GM08714 (cell line): ENCODE results near the gene KRTAP12-1.
"Not testable (repeated sequence)": the region's sequence is repeated elsewhere in the genome, so short reads cannot be mapped to it uniquely, and the experiment has no call there.

Experiments used
- H3K4me3 ChIP-seq: fragments of 200-500 bp; sonication (Bioruptor generic); 2 replicates; pipeline ENCODE4 v1.5.1; 2014; ENCODE audit warnings: mild to moderate bottlenecking, low read length, inconsistent platforms
- ZNF274 ChIP-seq: IDR thresholded peaks from 2 replicates; pipeline ENCODE4 v1.6.1; 2012; ENCODE audit warnings: mild to moderate bottlenecking, low read depth, low read length

Gene KRTAP12-1

DNA sequence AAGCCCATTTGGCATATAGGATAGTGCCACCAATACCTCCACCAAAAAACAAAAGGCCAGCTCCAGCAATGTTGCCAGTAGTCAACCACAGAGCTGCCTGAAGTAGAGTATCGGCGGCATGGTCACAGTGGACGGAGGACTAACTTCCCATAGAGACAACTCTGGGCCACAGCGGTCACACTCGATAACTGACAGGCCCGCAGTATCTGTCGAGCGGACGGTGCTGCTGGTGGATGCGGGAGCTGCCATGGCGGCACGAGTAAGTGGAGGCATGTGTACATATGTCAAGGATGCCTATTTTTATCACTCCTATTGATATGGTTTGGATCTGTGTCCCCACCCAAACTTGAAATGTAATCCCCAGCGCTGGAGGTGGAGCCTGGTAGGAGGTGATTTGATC is 4.1 kb downstream of the KRTAP12-1 start:
- no peak overlapping the region for H3K4me3 ChIP-seq

DNA sequence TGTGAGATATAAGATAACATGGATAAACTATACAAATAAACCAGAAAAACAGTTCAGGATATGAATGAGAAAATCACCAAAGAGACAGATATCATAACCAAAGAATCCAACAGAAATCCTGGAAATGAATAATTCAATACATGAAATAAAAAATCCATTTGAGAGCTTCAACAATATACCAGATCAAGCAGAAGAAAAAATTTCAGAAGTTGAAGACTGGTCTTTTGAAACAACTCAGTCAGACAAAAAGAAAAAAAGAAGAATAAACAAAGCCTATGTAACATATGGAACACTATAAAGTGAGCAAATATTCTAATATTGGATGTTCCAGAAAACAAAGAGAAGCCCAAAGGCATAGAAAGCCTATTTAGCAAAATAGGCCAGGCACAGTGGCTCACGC is 10.1 kb downstream of the KRTAP12-1 start:
- no peak for TF ChIP-seq ZNF274
- no peak overlapping the region for H3K4me3 ChIP-seq

More for the DNA sequence above, 4.1 kb downstream of the KRTAP12-1 start:
- TF ChIP-seq ZNF274: no peak

DNA sequence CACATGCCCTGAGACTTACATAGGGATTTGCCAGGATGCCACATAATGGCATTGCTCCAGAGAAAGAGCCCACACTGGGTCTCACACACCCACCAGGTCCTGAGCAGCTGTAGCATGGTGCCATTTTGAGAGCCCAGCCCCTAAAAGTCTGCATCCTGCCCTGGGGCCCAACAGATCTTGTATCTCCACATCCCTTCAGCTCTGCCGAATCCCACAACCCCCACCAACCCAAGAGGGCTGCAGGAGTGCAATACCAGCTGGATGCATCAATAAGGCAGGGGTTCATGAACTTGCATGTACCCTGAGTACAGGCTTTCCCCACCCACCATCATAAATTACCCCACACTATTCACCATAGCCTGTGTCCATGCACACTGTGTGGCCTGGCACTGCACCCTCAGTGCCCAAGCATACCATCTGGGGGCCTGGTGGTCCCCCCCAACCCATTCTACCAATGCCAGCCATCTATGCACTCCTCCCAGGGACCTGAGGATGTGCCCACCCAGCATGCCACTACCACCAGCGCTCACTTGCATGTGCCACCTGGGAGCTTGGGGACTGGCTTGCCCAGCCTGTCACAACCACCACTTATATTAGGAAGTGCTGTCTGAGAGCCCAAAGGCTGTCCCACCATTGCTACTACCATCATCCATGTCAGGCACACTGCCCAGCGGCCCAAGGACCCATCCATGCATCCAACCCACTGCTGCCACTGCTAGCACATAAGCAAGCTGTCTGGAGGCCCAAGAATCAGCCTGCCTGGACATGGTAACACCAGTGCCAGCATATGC is 11.1 kb downstream of the KRTAP12-1 start:
- no peak for TF ChIP-seq ZNF274
- no peak overlapping the region for H3K4me3 ChIP-seq

DNA sequence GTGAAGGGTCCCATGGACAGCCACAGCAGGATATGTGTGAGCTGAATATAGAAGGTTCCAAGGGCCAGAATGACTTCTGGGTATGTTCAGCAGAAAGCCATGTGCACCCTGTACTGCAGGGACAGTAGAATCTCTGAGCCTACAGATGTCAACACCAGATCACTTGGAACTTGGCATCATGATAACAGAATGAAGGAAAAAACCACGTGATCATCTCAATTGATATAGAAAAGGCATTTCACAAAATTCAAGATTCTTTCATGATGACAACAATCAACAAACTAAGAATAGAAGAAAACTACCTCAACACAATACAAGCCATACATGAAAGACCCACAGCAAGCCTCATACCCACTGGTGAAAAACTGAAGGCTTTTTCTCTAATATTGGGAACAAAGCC is 14.4 kb downstream of the KRTAP12-1 start:
- TF ChIP-seq ZNF274: no peak
- no peak overlapping the region for H3K4me3 ChIP-seq

DNA sequence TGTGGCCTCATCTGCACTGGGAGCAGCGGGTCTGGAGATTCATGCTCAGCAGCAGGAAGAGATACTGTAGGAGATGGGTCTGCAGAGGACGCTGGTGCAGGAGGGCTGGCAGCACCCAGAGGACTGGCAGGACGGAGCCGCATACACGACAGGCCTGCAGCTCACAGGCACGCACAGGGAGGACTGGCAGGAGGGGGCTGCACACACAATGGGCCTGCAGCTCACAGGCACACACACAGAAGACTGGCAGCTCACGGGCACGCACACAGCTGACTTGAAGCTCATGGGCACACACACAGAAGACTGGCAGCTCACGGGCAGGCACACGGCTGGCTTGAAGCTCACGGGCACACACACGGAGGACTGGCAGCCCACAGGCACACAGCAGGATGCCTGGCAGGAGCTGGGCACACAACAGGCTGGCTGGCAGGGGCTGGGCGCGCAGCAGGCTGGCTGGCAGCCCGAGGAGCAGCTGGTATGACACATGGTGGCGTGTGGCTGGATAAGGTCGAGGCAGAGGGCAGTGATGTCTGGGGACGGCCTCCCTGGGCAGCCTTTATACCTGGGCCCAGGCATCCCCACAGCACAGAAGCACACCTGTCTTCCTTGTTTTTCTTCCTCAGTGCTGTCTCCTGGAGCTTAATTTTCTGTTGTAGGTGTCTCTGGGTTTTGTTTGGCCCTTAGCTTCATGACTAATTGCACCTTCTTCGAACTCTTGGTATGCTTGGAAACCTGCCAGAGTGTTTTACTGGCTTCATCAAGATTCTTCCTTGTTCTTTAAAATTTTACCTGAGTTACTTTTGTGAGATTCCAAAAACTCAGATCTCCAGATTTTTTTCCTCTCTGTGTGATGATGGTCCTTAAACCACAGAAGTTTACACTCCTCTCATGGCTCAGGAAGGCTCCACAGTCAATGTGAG is 15.3 kb downstream of the KRTAP12-1 start, which contains the start of gene KRTAP12-2:
KRTAP12-2 (minus strand) TSS at position 527 of the 920 bp plus-strand sequence; CDS start at position 486, 41 bp downstream.
- H3K4me3 ChIP-seq: no peak within 1 kb of the TSS
- TF ChIP-seq ZNF274: no peak

DNA sequence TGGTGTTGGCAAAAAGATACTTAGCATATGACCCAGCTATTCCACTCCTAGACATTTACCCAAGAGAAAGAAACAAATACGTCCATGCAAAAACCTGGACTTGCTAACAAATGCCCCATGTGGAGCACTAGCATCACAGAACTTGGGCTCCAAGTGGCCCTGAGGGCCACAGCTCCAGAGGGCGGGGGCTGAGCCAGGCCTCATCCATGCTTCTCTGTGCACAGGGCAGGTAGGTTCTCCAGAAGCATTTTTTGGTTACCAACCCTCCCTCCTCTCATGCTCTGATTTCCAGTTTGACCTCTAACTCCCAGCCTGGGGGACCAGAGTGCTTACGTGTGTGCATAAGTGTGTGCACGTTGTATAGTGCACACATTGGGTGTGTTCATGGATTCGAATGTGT is 17.3 kb downstream of the KRTAP12-1 start:
- no peak overlapping the region for H3K4me3 ChIP-seq
- TF ChIP-seq ZNF274: no peak

DNA sequence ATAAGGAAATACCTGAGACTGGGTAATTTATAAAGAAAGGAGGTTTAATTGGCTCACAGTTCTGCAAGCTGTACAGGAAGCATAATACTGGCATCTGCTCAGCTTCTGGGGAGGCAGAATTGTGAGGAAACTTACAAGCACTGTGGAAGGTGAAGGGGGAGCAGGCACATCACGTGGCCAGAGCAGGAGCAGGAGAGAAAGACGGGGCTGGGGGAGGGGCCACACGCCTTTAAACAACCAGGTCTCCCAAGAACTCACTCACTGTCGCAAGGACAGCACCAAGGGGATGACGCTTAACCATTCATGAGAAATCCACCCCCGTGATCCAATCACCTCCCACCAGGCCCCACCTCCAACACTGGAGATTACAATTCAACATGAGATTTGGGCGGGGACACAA is 20.4 kb downstream of the KRTAP12-1 start:
- H3K4me3 ChIP-seq: not testable (repeated sequence)

DNA sequence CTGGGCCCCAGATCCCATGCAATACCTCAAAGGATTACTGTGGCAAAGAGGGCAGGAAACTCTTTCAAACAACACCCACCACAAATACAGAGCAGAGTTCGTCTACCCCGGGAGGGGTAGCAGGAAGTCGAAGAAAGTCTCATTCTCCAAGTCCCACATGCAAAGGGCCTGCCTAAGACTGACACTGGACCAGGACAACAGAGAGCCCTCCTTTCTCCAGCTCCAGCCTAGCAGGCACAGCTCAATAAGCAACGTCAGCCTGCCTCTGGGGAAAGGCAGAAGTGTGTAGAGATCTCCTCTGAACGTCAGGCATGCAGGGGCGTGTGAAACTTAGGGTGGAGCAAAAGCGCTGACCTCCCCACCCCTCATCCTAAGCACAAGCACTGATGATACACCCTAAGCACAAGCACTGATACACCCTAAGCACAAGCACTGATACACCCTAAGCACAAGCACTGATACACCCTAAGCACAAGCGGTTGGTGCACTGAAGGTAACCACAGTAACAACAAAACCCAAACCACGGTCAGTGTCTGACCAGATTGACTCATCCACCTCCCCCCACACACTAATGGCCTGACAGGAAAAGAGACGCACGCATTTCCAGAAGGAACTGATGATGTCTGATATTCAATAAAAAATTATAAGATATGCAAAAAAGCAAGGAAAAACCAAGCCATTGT is 22.9 kb downstream of the KRTAP12-1 start:
- TF ChIP-seq ZNF274: no peak
- H3K4me3 ChIP-seq: no peak overlapping the region

DNA sequence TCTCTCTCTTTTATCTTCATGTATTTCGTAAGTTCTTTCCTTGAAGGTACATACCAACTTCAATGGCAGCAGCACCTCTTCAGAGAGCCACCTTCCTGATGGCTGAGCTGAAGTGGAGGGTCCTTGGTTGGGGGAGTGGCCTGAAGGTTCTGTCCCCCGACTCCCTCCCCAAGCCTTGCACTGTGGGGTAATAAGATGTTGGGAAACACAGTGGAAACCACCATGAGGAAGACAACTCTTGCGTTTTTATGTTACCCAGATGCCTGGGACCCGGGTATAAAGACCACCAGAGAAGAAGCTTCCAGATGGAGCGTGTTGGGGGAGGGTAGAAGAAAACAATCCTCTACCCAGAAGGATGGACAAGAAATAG is 23.4 kb downstream of the KRTAP12-1 start:
- no peak for TF ChIP-seq ZNF274
- H3K4me3 ChIP-seq: no peak overlapping the region

DNA sequence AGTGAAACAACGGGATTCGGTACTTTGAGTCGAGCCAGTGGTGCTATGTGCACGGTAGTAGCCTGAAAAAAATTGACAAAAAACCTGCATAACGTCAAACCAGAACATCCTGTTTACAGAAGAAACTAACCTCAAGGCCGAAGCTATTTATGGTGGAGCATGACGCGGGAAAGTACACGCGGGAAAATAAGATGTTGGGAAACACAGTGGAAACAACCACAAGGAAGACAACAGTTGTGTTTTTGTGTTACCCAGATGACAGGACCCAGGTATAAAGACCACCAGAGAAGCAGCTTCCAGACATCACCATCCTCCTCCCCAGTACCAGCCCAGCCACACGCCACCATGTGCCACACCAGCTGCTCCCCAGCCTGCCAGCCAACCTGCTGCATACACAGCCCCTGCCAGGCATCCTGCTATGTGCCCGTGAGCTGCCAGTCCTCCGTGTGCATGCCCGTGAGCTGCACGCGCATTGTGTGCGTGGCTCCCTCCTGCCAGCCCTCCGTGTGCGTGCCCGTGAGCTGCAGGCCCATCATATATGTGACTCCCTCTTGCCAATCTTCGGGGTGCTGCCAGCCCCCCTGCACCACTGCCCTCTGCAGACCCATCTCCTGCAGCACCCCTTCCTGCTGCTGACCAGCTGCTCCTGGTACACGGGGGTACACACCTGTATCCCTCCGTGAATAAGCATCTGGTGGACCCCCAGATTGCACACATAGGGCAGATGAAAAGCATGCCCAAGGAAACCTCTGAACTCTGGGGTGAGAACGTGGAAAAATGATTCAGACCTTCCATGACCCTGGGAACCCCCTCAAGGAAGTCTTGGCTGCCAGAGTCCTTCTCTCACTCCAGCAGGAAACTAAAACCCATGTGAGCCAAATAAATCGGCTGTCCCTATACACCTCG is 24.1 kb downstream of the KRTAP12-1 start, which contains the start of gene KRTAP12-3:
KRTAP12-3 (plus strand) TSS at position 298 of the 906 bp plus-strand sequence; CDS start at position 346, 48 bp downstream.
- TF ChIP-seq ZNF274: no peak

DNA sequence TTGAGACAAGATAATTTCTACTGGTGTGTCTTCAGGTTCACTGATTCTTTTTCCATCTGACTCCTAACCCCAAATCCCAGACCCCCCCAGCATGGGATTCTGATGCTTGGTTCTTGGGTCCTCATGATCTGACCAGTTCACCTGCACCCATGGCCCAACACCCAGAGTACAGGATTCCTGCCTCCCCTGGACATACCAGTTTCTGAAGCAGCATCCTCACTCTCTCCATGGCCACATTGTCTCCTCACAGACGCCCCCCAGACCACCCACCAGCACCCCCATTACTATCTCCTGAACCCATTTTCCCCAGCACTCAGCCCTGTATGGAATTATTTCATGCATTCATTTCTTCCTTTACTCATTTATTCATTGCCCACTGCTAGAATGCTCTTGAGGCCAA is 25.1 kb downstream of the KRTAP12-1 start:
- H3K4me3 ChIP-seq: no peak overlapping the region

More for the DNA sequence above, 24.1 kb downstream of the KRTAP12-1 start, which contains the start of gene KRTAP12-3:
- no peak within 1 kb of the TSS for H3K4me3 ChIP-seq

DNA sequence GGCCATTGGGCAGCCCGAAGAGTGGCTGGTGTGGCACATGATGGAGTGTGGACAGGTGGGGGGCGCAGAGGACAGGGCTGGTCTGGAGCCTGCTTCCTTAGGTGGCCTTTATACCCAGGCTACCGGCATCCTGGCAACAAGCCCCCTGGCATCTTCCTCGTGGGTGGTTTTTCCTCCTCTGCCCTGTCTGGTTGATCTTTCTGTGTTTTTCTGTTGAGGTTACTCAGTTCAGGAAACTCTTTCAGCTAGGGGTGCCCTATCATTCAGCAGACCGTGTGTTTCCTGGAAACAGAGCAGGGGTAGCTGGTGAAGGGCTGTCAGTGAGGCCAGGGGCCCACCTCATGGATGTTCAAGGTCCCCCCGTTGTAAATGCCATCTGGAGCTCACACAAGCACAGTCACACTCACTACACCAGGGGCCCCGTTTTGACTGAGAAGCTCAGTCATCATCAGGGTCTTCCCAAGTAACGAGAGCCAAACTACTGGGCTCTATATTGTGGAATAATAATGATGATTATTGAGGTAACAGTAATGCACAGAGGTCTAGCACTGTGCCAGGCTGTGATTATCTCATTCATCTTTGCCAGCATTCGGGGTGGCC is 27.3 kb downstream of the KRTAP12-1 start, which contains the start of gene KRTAP12-4:
KRTAP12-4 (minus strand) TSS at position 84 of the 600 bp plus-strand sequence; CDS start at position 39, 45 bp downstream.
- no peak for TF ChIP-seq ZNF274
- no peak within 1 kb of the TSS for H3K4me3 ChIP-seq

More for the DNA sequence above, 25.1 kb downstream of the KRTAP12-1 start:
- TF ChIP-seq ZNF274: no peak
